Activated naive CD4-positive, alpha-beta T cell treated with anti-CD3 and anti-CD28 coated beads, Interleukin-2, amount 10 ng/mL, durations not matched to agents 7 days and 5 days (primary cell): ENCODE data around the gene NRF1.
A peak's percentile ranks its signal among the peaks of the same experiment; 100 is the strongest.
"Not testable (repeated sequence)": the region's sequence is repeated elsewhere in the genome, so short reads cannot be mapped to it uniquely, and the experiment has no call there.

Experiments used
- CTCF ChIA-PET: fragments of 350-600 bp; sonication (Branson Sonifier 250); formaldehyde crosslinking; loops from one replicate; lab custom pipeline; 2021; ENCODE audit warnings: antibody characterized with exemption; lab: Charles Lee
- DNase-seq: peaks from one replicate; pipeline ENCODE4 v3.0.0-alpha.2; 2020
- H3K27ac Mint-ChIP-seq: one replicate; pipeline ENCODE4 v1.8.0; 2021; ENCODE audit warnings: mild to moderate bottlenecking, moderate library complexity, mixed read lengths
- H3K27me3 Mint-ChIP-seq: one replicate; pipeline ENCODE4 v1.8.0; 2021; ENCODE audit warnings: mild to moderate bottlenecking, mixed read lengths
- H3K36me3 Mint-ChIP-seq: one replicate; pipeline ENCODE4 v1.8.0; 2021; ENCODE audit warnings: mixed read lengths
- H3K4me1 Mint-ChIP-seq: one replicate; pipeline ENCODE4 v1.8.0; 2021; ENCODE audit warnings: mixed read lengths
- H3K4me3 Mint-ChIP-seq: one replicate; pipeline ENCODE4 v1.8.0; 2021; ENCODE audit warnings: mild to moderate bottlenecking, moderate library complexity, mixed read lengths
- H3K9me3 Mint-ChIP-seq: one replicate; pipeline ENCODE4 v1.8.0; 2021; ENCODE audit warnings: mixed read lengths

NRF1 gene

DNA sequence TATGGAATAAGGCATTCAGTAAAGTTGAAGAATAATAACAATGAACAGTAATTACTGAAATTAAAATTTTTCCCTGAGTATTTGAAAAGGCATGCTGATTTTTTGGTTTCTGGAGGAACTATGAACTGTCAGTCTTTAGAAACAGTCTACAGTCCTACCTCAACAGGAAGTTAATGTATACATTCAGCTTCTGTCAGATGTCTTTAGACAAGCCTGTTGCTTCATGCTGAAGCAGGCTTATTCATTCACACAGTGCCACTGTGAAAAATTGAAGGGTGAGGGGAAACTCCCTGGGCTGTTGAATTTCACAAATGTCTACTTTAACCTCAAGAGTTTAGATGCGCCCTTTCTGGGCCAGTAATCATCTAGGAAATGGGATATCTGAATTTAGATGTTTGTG, 3.5 kb downstream of the NRF1 start:
- peak overlapping the region; percentile 44 for H3K4me3 Mint-ChIP-seq
- DNase-seq: peak; percentile 36
- no peaks in the 10 kb centered on the region for H3K27me3 Mint-ChIP-seq
- no peak overlapping the region for H3K27ac Mint-ChIP-seq
- CTCF ChIA-PET: interaction anchor here (0.6 to 3.2 kb wide), 11 partner anchors 9 to 1024 kb away, joined by 3 to 13 read pairs (median 3); no protein-coding TSS in a partner anchor
- H3K36me3 Mint-ChIP-seq: peaks cover 18% of the 10 kb centered on the region
- H3K9me3 Mint-ChIP-seq: no peaks in the 10 kb centered on the region
- H3K4me1 Mint-ChIP-seq: peaks cover 60% of the 10 kb centered on the region

DNA sequence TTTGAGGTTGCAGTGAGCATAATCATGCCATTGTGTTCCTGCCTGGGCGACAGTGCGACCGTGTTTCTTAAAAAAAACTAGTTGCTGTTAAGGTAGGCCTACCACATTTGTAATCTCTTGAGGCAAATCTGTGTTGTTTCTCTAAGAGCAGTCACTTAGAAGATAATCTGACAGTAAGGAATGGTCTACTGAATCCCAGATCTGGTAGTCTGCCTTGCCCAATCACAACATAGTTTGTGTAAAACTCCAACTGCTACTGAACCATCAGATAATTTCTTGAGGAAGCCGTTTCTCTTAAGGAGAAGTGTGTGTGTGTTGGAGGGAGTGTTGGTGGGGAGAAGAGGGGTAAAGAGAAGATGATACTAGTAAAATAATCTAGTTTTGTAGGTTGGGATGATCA, 5.0 kb downstream of the NRF1 start:
- CTCF ChIA-PET: interaction anchor here (1.1 to 1.5 kb wide), 3 partner anchors 18 to 274 kb away, joined by 3 read pairs; no protein-coding TSS in a partner anchor
- no peaks in the 10 kb centered on the region for H3K9me3 Mint-ChIP-seq
- H3K27ac Mint-ChIP-seq: peak overlapping the region; percentile 31

DNA sequence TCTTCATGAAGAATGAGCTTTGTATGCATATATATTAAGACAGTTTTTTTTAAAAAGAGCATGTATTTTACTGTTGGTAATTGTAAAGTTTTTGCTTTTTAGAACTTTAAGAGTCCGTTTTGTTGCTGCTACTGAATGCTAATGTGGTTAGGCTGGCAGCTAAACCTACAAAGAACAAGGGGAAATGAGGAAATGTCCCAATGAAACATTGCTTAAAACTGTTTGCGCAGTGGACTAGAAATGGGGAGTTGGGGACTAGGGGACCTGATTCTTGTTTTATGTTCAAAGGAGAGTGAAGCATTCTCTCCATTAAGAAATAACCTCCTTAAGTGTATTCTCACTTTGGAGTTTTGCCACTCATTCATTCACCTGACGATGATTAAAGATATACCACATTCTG, 5.7 kb downstream of the NRF1 start:
- peaks cover 19% of the 10 kb centered on the region for H3K36me3 Mint-ChIP-seq
- CTCF ChIA-PET: interaction anchor here (0.9 to 1.5 kb wide), 4 partner anchors 18 to 274 kb away, joined by 3 to 4 read pairs (median 3); no protein-coding TSS in a partner anchor
- H3K9me3 Mint-ChIP-seq: no peaks in the 10 kb centered on the region
- H3K27me3 Mint-ChIP-seq: no peaks in the 10 kb centered on the region
- no peak overlapping the region for H3K27ac Mint-ChIP-seq
- no peak overlapping the region for H3K4me3 Mint-ChIP-seq
- peaks cover 56% of the 10 kb centered on the region for H3K4me1 Mint-ChIP-seq
- no peak for DNase-seq

More for the DNA sequence above, 5.0 kb downstream of the NRF1 start:
- no peak for DNase-seq
- H3K36me3 Mint-ChIP-seq: peaks cover 19% of the 10 kb centered on the region
- H3K27me3 Mint-ChIP-seq: no peaks in the 10 kb centered on the region
- H3K4me1 Mint-ChIP-seq: peaks cover 54% of the 10 kb centered on the region
- H3K4me3 Mint-ChIP-seq: no peak overlapping the region

DNA sequence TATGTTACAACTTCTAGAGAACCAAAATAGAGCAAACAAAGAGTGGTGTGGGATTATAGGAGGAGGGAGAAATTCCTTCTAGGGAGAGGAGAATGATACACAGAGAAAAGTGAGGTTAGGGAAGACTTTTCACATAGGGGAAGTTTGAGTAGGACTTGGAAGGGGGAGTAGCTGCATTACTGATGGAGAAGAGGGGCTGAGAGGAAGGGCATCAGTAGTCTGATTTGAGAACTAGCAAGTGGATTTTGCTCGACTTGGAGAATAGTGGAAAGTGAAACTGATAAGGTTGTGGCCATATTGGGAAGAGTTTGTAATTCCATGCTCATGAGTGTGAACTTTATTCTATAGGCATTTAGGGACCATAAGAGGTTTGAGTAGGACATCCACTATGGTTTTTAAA, 6.1 kb downstream of the NRF1 start:
- Mint-ChIP-seq H3K36me3 (peaks cover 19% of the 10 kb centered on the region), H3K4me3 (no peak overlapping the region), H3K27me3 (no peaks in the 10 kb centered on the region), H3K4me1 (peaks cover 57% of the 10 kb centered on the region), H3K27ac (no peak overlapping the region), H3K9me3 (no peaks in the 10 kb centered on the region)
- CTCF ChIA-PET: interaction anchor here (0.9 to 1.1 kb wide), 2 partner anchors 17 to 23 kb away, joined by 3 to 4 read pairs; no protein-coding TSS in a partner anchor
- DNase-seq: no peak

DNA sequence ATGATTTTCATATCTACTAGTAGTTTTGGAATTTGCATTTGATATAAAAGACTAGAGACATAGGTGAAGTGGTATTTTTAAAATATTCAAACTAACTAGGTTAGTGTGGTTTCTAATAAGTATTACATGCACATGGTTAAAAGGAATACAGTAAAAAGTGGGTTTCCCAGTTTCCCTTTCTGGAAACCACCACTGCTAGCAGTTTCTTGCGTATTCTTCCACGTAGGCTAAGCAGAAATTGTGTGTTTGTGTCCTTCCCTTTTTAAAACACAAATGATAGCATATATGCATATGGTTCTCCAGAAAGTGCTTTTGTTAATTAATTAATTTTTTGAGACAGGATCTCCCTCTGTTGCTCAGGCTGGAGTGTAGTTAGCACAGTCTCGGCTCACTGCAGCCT, 15.4 kb downstream of the NRF1 start:
- Mint-ChIP-seq H3K36me3 (peaks cover 5% of the 10 kb centered on the region), H3K4me1 (peaks cover 11% of the 10 kb centered on the region), H3K4me3 (no peak overlapping the region), H3K27me3 (no peaks in the 10 kb centered on the region), H3K27ac (no peak overlapping the region), H3K9me3 (no peaks in the 10 kb centered on the region)
- no peak for DNase-seq
- CTCF ChIA-PET: interaction anchor here (0.7 kb wide), 1 partner anchor 259 kb away, joined by 3 read pairs; no protein-coding TSS in a partner anchor

GRCh38 chr7:129630341-129630740, 18.8 kb downstream of the NRF1 start:
- peaks cover 5% of the 10 kb centered on the region for H3K36me3 Mint-ChIP-seq
- H3K4me3 Mint-ChIP-seq: no peak overlapping the region
- no peak overlapping the region for H3K27ac Mint-ChIP-seq
- CTCF ChIA-PET: interaction anchor here (0.6 kb wide), 1 partner anchor 852 kb away, joined by 3 read pairs; no protein-coding TSS in a partner anchor
- no peaks in the 10 kb centered on the region for H3K9me3 Mint-ChIP-seq
- no peak for DNase-seq
- H3K27me3 Mint-ChIP-seq: no peaks in the 10 kb centered on the region
- peaks cover 2% of the 10 kb centered on the region for H3K4me1 Mint-ChIP-seq

GRCh38 chr7:129634361-129635034, 23.0 kb downstream of the NRF1 start:
- Mint-ChIP-seq H3K4me3 (no peak overlapping the region), H3K36me3 (peaks cover 5% of the 10 kb centered on the region), H3K4me1 (peaks cover 13% of the 10 kb centered on the region), H3K27ac (no peak overlapping the region), H3K9me3 (no peaks in the 10 kb centered on the region), H3K27me3 (no peaks in the 10 kb centered on the region)
- DNase-seq: no peak
- CTCF ChIA-PET: interaction anchor here (0.7 to 1.6 kb wide), 10 partner anchors 9 to 291 kb away, joined by 3 to 13 read pairs (median 3); no protein-coding TSS in a partner anchor

- H3K27ac Mint-ChIP-seq: no peak overlapping the region
- CTCF ChIA-PET: interaction anchor here (0.5 to 1.6 kb wide), 11 partner anchors 8 to 292 kb away, joined by 3 to 13 read pairs (median 3); no protein-coding TSS in a partner anchor
- H3K4me1 Mint-ChIP-seq: peaks cover 13% of the 10 kb centered on the region
- H3K36me3 Mint-ChIP-seq: peaks cover 5% of the 10 kb centered on the region
- no peaks in the 10 kb centered on the region for H3K27me3 Mint-ChIP-seq
- no peaks in the 10 kb centered on the region for H3K9me3 Mint-ChIP-seq
- DNase-seq: peak; percentile 76
- H3K4me3 Mint-ChIP-seq: no peak overlapping the region
These were observed 23.9 kb downstream of the NRF1 start for GRCh38 chr7:129635300-129636029.

GRCh38 chr7:129636030-129636550, 24.6 kb downstream of the NRF1 start:
- not testable (repeated sequence) for DNase-seq, H3K9me3 Mint-ChIP-seq, H3K27ac Mint-ChIP-seq, H3K27me3 Mint-ChIP-seq, H3K36me3 Mint-ChIP-seq, H3K4me3 Mint-ChIP-seq
- H3K4me1 Mint-ChIP-seq: peaks cover 13% of the 10 kb centered on the region
- CTCF ChIA-PET: interaction anchor here (1.0 kb wide), 1 partner anchor 31 kb away, joined by 3 read pairs; no protein-coding TSS in a partner anchor

DNA sequence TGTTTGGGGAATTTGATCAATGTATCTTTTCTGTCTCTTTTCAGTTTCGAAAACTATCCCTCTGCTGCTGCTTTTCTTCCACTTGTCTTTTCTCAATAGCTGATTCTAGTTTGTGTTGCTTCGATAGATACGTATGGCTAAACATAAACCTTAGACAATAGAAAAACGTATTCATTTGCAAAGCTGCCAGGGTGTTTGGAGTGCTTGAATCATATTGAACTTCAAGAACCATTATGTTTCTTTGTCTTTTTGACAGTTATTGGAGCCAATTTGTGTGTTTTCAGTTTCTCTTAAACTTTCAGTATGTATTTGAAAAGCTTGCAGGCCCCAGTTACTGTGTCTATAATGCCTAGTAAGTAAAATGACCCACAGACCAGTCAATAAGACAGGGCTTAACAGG, 25.1 kb downstream of the NRF1 start:
- H3K27ac Mint-ChIP-seq: no peak overlapping the region
- no peak for DNase-seq
- no peaks in the 10 kb centered on the region for H3K27me3 Mint-ChIP-seq
- peaks cover 13% of the 10 kb centered on the region for H3K4me1 Mint-ChIP-seq
- CTCF ChIA-PET: interaction anchor here (1.0 to 1.3 kb wide), 3 partner anchors 24 to 416 kb away, joined by 3 to 6 read pairs (median 4); partner anchors contain the start of gene NRF1
- H3K9me3 Mint-ChIP-seq: no peaks in the 10 kb centered on the region
- H3K4me3 Mint-ChIP-seq: no peak overlapping the region
- H3K36me3 Mint-ChIP-seq: peaks cover 5% of the 10 kb centered on the region

DNA sequence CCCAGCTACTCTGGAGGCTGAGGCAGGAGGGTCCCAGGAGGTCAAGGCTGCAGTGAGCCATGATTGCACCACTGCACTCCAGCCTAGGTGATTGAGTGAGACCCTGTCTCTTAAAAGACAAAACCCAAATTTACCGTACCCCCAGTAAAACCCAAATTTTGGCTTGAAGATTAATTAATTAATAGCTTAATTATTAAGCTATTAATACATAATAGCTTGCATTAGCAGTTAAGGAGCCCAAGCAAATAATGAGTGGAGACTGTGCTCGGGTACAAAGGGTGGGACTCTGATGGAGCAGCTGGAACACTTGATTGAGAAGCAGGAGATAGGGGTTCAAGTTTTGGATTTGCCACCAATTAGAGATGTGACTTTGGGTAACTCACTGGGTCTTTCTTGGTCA, 28.9 kb downstream of the NRF1 start:
- H3K36me3 Mint-ChIP-seq: no peaks in the 10 kb centered on the region
- CTCF ChIA-PET: interaction anchor here (0.6 to 2.5 kb wide), 6 partner anchors 25 to 371 kb away, joined by 3 to 6 read pairs (median 6); no protein-coding TSS in a partner anchor
- no peak for DNase-seq
- H3K4me1 Mint-ChIP-seq: peaks cover 13% of the 10 kb centered on the region
- no peak overlapping the region for H3K27ac Mint-ChIP-seq
- H3K4me3 Mint-ChIP-seq: no peak overlapping the region
- H3K9me3 Mint-ChIP-seq: no peaks in the 10 kb centered on the region
- H3K27me3 Mint-ChIP-seq: no peaks in the 10 kb centered on the region

DNA sequence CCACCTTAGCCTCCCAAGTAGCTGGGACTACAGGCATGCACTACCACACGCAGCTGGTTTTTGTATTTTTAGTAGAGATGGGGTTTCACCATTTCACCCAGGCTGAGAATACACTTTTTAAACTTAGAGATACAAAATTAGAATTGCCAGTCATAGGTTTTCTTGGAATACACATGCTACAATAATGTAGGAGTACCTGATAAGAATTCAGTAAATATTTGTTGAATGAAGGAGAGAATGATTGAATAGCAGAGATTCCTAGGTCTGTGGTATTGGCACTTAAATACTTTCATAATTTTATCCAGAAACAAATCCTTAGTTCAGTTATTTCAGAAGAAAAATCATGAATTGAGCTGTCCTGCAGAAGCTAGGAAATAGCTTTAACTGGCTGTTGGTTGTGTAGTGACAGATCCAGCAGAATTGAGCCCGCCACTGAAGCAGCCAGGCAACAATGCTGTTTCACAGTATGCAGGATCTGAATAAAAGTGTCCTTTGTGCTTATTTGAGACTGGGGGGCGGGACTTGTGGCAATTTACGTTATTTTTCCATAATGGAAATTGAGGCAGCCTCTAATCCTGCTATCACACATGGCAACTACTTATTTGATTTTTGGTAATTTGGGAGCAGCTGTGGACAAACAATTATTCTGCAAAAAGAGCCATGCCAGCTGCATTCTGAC, 31.5 kb downstream of the NRF1 start:
- DNase-seq: no peak
- Mint-ChIP-seq H3K4me1 (peaks cover 6% of the 10 kb centered on the region), H3K9me3 (no peaks in the 10 kb centered on the region), H3K36me3 (peaks cover 2% of the 10 kb centered on the region), H3K27ac (no peak overlapping the region), H3K4me3 (no peak overlapping the region), H3K27me3 (no peaks in the 10 kb centered on the region)
- CTCF ChIA-PET: interaction anchor here (0.7 to 2.1 kb wide), 7 partner anchors 8 to 275 kb away, joined by 3 to 11 read pairs (median 5); partner anchors contain the start of gene NRF1

- Mint-ChIP-seq H3K4me3 (no peak overlapping the region), H3K4me1 (no peaks in the 10 kb centered on the region), H3K36me3 (peaks cover 2% of the 10 kb centered on the region), H3K27ac (no peak overlapping the region), H3K27me3 (no peaks in the 10 kb centered on the region), H3K9me3 (no peaks in the 10 kb centered on the region)
- no peak for DNase-seq
- CTCF ChIA-PET: interaction anchor here (0.7 to 2.1 kb wide), 8 partner anchors 9 to 276 kb away, joined by 3 to 11 read pairs (median 4); partner anchors contain the start of gene NRF1
These were observed 32.1 kb downstream of the NRF1 start for GRCh38 chr7:129643550-129644170.
